Measurements from ENCODE around the gene CLIP4.
A peak's percentile ranks its signal among the peaks of the same experiment; 100 is the strongest.
"Not testable (repeated sequence)": the region's sequence is repeated elsewhere in the genome, so short reads cannot be mapped to it uniquely, and the experiment has no call there.

The CLIP4 gene

DNA sequence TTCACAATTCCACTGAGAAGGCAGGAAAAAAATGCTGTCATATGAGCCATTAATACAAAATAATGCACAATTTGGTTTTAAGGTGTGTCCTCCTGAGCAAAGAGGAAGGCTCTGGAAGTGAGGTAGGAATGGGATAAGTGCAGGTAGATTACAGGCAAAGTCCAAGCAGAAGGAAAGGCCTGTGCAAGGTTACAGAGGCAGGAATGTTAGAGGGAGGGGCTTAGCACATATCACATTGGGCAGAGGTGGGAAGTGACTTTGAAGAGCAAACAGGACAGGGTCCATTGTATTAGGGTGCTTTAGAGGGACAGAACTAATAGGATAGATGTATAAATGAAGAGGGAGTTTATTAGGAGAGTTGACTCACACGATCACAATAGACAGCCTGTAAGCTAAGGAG, 14.7 kb upstream of the CLIP4 start:
- DNase-seq (ENCODE audit: low read depth) = no peak

GRCh38 chr2:29104688-29105087, 10.5 kb upstream of the CLIP4 start:
- DNase-seq (ENCODE audit: low read depth) = no peak

- DNase-seq (ENCODE audit: low read depth) = no peak
Measured at GRCh38 chr2:29105375-29105774, 9.8 kb upstream of the CLIP4 start.

- no peak for DNase-seq (ENCODE audit: low read depth)
Measured at GRCh38 chr2:29106256-29106655, 9.0 kb upstream of the CLIP4 start.

- no peak for DNase-seq (ENCODE audit: low read depth)
Measured at GRCh38 chr2:29106980-29107388, 8.2 kb upstream of the CLIP4 start.

GRCh38 chr2:29107547-29107946, 7.7 kb upstream of the CLIP4 start:
- not testable (repeated sequence) for DNase-seq (ENCODE audit: low read depth)

- no peak for DNase-seq (ENCODE audit: low read depth)
Measured at GRCh38 chr2:29108225-29108624, 7.0 kb upstream of the CLIP4 start.

DNA sequence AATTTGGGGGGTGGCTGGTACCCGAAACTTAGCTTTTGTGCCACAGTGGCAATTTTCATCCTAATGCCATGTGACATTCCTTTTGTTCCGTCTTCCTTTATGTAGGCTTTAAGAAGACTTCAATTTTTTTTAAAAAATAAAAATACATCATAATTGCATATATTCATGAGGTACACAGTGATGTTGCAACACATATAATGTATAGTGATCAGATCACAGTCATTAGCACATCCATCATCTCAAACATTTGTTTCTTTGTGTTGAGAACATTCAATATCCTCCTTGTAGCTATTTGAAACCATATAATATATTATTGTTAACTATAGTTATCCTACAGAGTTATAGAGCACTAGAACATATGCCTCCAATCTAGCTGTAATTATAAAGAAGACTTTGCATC, 6.0 kb upstream of the CLIP4 start:
- no peak for DNase-seq (ENCODE audit: low read depth)

GRCh38 chr2:29110916-29111535, 4.2 kb upstream of the CLIP4 start:
- DNase-seq (ENCODE audit: low read depth) = no peak

DNA sequence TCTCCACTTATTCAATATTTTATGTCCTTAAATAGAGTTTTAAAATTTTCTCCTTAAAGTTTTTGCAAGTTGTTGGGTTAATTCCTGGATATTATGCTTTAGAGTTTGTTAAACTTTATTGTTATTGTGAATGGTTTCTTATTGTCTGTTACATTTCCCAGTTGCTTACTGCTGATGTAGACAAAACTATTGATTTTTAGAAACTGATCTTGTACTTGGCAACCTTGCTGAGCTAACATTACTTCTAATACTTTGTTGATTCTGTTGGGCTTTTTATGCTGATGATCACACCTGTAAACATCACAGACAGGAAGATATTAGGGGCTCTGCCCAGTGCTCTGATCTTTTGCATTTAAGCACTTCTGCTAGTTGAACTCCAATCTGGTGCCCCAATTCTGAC, 2.8 kb upstream of the CLIP4 start:
- no peak for DNase-seq (ENCODE audit: low read depth)

- DNase-seq (ENCODE audit: low read depth) = no peak
Measured at GRCh38 chr2:29113027-29113686, 2.1 kb upstream of the CLIP4 start.

GRCh38 chr2:29113891-29114321, 1.3 kb upstream of the CLIP4 start:
- no peak for DNase-seq (ENCODE audit: low read depth)

- no peak for DNase-seq (ENCODE audit: low read depth)
Measured at GRCh38 chr2:29114586-29114945, 649 bp upstream of the CLIP4 start.

- peak; percentile 48 for DNase-seq (ENCODE audit: low read depth)
Measured at GRCh38 chr2:29115797-29116781, 874 bp downstream of the CLIP4 start.

DNA sequence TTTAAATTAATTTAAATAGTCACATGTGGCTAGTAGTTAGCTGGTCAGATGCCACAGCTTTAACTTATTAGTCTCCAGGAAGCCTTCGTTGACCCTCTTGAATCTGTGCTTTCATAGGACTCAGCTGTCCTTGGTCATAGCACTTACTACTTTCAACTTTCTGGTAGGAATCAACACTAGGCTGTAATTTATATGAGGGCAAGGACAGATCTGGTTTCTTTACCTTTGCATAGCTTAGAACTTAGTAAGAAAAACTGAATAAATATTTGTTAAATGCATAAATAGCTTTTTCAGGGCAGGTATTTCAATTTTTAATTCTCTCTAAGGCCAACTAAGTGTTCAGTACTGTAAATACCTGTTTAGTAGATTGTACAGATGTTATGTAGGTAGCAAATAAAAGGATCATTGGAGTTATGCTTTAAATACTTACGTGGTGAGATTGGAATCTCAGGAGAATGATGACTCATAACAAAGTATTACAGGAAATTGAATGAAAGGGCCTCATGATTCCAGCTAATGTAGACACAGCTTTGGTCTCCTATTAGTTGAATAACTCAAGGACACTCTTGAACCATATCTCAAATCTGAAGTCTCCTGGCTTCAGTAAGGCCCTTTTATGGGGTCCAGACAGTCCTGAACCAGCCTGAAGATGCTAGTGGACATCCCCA, 2.6 kb downstream of the CLIP4 start:
- no peak for DNase-seq (ENCODE audit: low read depth)

DNA sequence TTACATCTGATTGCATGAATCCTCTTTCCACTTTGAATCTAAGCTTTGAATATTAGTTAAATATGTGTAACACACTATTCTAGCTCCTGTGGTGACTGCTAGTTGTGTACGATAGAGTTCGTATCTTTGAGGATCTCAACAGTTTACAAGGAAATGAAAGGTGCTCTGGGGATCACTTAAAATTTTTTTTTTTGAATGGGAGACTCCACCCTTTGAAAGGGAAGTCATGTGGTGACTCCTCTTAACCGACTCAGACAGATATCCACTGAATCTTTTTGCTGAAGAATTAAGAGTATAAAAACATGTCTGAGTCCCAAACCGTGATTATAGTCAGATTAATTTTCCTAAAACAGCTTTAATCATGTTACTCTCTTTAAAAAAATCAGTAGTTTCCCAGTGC, 4.0 kb downstream of the CLIP4 start:
- no peak for DNase-seq (ENCODE audit: low read depth)

DNA sequence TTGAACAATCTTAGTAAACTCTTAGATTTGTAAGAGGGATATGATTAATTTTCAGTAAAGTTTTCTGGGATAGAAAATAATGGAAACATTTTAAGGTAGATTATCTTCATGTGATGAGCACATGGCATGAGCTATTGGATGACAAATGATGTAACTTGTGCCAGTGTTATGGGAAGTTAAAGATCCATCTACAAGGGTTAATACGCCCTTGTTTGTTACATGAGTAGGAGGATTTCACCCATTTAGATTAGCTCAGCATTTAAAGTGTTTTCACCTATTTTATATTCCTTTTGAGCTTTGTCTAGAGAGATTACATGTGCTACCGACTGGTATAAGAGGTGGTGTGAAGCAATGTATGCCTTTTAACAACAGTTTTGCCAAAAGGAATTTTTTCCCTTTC, 5.6 kb downstream of the CLIP4 start:
- DNase-seq (ENCODE audit: low read depth) = no peak

- no peak for DNase-seq (ENCODE audit: low read depth)
Measured at GRCh38 chr2:29123617-29124349, 8.6 kb downstream of the CLIP4 start.

GRCh38 chr2:29124504-29124903, 9.3 kb downstream of the CLIP4 start:
- no peak for DNase-seq (ENCODE audit: low read depth)

GRCh38 chr2:29129586-29130281, 14.5 kb downstream of the CLIP4 start:
- no peak for DNase-seq (ENCODE audit: low read depth)

DNA sequence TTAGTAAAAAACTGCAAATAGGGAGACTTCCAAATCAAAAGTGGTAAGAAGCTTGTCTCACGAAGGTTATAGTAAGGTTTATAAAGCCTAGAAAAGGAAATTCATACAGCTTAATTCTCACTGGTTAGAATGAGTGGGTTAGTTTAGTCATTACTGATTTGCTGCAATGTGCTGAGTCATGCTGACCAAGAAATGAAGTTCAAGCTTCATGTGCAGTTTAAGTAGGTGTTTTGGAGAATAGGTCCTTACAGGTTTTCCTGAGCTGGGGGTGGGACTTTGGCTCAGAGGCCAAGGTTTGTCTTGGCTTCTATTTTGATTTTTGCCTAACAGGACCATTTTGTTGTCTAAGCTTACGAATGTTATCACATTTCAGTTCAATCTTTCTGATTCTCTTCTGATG, 15.1 kb downstream of the CLIP4 start:
- DNase-seq (ENCODE audit: low read depth) = no peak
